Non-pigmented ciliary epithelial cell (primary cell): ENCODE data around the gene RPTOR.
"Not testable (repeated sequence)": the region's sequence is repeated elsewhere in the genome, so short reads cannot be mapped to it uniquely, and the experiment has no call there.

ENCODE experiments used
- DNase-seq: peaks from one replicate; pipeline ENCODE4 v3.0.0-alpha.2; 2010; ENCODE audit warnings: low read depth

The RPTOR gene

DNA sequence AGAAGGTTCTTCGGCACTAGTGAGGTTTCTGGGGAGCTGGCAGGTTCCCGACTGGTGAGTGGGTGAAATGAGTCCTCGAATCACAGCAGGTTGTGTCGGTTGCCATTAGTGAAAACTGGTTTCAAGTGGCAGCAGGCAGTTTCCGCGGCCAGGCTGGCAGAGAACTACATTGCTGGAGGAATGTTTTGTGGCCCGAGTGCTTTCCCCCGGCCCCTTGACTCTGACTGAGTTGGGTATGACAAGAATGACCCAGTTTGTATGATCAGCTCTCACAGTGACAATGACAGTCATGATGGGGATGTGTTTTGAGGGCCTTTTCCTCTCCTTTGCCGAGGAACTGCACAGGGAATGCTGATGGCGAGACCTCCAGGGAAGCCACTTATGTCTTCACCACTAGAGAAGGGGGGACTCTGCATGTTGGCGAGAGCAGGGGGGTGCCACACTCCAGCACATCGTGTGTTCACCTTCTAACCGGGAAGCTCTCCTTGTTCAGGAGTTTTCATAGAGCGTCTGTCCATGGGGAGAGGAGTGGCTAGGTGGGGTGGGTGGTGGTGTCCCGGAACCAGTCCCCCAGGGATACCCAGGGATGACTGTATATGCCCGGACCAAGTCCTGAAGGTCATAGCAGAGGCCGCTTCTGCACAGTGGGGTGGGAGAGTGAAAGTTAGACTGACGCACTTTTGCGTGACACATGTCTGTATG lies 241.0 kb downstream of the RPTOR start:
- no peak for DNase-seq

DNA sequence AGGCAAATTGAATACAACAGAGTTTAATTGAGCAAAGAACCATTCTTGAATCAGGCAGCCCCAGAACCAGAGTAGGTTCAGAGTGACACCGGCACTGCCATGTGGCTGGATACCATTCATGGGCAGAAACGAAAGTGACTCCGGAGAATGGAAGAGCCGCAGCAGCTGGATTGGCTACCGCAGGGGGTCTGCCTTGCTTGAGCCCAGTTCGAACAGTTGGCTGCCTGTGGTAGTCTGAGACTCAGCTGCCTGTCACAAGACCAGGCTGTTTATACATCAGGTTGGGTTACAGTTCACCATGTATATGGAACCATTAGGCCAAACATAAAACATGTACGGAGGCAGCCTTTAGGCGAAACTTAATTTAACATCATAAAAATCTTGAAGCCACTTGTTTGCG lies 241.8 kb downstream of the RPTOR start:
- no peak for DNase-seq

- DNase-seq = no peak
These were observed 242.2 kb downstream of the RPTOR start for GRCh38 chr17:80786887-80787286.

GRCh38 chr17:80787881-80788280 lies 243.2 kb downstream of the RPTOR start:
- DNase-seq = no peak

GRCh38 chr17:80789356-80789902 lies 244.8 kb downstream of the RPTOR start:
- peak; percentile 81 for DNase-seq

GRCh38 chr17:80790021-80790765 lies 245.6 kb downstream of the RPTOR start:
- no peak for DNase-seq

GRCh38 chr17:80790981-80791742 lies 246.5 kb downstream of the RPTOR start:
- no peak for DNase-seq

GRCh38 chr17:80791758-80792284 lies 247.2 kb downstream of the RPTOR start:
- peak; percentile 90 for DNase-seq

DNA sequence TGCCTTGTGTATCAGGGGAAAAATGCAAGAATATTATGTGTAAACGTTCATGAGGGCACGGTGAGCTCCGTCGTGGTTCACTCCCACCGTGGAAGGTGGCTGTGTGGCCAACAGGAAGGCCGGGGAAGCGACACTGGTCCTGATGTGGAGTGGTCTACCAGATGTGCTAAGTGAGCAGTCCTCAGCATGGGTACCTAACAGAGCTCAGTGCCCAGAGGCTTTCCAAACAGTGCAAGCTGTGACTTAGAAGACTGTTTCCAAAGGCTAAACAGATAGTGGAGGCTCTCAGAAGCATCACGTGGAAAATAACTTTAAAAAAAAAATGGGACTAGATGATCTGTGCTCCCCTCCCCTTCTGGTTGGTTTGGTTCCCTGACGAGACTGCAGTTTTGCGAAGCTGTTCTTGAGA lies 247.7 kb downstream of the RPTOR start:
- no peak for DNase-seq

GRCh38 chr17:80793421-80793820 lies 248.8 kb downstream of the RPTOR start:
- DNase-seq = no peak

DNA sequence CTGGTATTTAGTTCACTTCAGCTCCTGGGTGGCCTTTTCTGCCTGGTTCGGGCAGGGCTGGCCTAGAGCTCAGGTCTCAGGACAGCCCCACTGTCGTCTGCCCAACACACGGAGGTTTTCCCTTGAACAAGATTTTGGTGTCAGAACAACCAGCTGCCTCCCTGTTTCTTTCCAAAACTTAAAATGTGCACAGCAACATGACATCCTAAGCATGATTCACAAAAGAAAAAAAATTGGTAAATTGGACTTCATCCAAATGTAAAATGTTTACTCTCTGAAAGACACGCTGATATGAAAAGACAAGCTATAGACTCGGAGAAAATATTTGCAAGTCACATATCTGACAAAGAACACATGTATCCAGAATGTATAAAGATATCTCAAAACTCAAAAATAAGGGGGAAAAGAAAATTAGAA lies 249.2 kb downstream of the RPTOR start:
- no peak for DNase-seq

- DNase-seq = no peak
These were observed 249.8 kb downstream of the RPTOR start for GRCh38 chr17:80794281-80795089.

GRCh38 chr17:80795090-80795580 lies 250.5 kb downstream of the RPTOR start:
- DNase-seq = no peak

DNA sequence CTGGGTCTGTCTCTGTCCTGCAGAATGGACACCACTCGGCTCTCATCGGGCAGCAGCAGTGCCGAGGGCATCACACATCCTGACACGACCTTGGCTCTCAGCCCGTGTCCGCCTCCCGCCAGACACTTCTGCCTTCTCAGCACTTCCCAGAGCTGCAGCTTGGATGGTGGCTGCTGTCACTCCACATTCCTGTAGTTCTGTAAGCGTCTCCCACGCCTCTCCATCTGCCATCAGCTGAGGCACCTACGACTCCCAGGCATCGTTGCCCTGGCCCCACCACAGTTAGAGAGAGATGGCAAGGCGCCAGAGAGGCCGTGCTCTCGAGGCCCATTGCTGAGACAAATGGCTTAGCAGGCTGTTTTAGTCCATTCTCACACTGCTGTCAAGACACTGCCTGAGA lies 251.1 kb downstream of the RPTOR start:
- no peak for DNase-seq

- DNase-seq = no peak
These were observed 251.8 kb downstream of the RPTOR start for GRCh38 chr17:80796430-80796861.

- DNase-seq = not testable (repeated sequence)
These were observed 252.6 kb downstream of the RPTOR start for GRCh38 chr17:80797222-80797621.

DNA sequence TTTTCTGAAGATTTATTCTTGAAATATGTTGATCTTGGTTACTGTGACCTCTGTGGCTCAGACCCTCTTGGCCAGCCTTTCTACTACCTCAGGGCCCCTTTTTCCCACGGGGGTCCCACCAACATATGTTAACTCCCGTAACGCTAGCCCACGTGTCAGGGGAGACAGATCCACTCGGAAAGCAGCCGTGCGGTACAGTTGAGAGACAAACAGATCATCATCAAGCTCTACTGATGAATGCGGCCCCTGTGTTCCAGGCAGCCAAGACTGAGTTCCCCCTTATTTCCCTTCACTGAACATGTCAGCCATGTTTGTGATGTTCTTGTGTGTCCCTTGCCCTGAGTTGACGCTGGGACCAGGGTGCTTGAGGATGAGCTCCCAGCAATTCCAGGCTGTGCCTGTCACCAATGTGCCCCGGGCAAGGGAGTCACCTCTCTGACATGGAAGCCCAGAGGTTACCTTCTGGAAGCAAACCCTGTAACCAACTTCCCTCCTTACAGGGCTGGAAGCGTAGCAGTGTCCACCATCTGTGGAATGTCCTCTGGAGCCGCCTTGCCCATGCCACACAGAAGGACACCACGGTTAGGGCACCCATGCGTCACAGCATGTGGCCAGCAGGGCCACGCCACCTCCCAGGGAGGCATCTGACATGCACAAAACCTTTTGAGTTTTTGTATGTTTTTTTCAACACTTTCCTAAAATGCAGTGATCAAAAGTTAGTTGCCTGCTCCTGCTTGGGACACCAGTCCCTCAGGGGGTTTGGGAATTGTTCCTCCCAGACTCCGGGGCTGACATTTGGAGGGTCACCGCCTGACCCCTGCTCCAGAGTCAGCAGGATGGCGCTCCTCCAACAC lies 253.3 kb downstream of the RPTOR start:
- DNase-seq = no peak

DNA sequence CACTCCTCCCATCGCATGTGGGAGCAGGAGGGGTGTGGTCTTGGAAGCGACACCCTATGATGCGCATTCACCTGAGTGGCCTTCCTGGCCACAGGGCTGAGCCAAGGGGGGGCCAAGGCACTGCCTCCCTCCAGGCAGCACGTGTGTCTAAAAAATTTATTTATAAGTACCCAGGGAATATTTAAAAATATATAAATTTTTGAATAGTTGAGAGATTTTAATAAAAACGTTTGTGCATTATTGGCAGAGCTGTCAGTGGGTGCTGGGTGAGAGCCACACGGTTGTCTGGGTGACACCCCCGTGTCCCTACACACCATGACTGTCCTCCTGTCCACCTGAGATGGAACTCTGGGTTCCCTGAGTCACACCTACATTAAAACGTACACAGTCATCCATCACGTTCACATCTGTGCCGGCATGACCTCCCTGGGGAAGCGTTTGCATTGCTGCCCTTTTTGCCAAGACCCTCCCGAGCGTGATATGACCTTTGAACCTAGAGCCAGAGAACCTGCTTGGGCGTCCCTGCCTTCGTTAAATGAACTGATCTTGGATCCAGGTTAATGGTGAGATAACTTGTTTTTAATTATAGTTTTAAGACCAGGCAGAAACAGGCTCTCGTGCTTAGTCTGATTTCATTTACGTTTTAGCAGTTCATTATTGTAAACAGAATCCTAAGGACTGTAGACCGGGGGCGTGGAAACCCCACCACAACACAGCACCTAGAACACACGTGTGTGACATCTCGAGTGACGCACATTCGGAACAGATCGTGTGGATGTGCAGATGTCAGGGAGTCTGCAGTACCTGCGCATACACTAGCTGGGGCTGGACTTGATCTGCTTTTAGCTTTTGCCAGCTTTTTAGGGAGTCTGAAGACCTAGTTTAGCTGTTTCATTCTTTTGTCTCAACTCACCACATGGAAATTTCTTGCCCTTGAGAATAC lies 254.2 kb downstream of the RPTOR start:
- no peak for DNase-seq
